ENCODE results near the gene PRSS16.

Gene PRSS16

GRCh38 chr6:27283279-27283678, 35.8 kb downstream of the PRSS16 start:
- no peak for DNase-seq (ENCODE audit: low spot score)

DNA sequence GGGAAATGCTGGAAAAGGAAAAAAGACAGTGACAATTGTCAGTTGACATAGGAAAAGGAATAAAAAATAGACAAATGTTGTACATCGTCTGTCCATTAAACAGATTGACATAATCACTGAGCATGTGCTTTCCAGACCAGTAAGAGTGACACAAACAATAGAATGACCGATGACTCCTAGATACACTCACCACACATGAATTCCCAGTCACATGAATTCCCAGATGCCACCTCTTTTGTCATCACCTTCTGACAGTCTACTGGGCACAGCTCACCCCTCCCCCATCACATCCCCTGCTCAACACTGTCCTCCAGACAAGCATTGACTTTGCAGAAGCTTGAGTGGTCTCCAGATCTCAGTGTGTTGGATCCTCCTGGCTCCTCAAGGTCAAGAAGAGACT, 38.6 kb downstream of the PRSS16 start:
- no peak for DNase-seq (ENCODE audit: low spot score)

DNA sequence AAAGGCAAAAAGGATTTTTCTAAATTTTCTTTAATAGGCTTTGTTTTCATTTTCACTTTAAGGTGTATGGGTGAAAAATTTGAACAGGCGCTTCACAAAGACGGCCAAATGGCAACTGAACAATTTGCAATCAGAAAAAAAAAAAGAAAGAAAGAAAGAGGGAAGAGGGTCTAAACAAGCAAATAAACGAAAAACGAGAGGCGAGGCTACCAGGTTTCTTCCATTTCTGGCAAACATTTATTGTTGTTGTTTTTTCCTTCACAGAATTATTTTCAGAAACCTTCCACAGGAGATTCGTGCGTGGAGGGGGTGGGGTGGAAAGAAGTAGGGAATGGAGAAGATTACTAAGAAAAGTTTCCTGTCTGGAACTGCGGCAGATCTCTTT, 40.2 kb downstream of the PRSS16 start:
- DNase-seq (ENCODE audit: low spot score), result no peak

- no peak for DNase-seq (ENCODE audit: low spot score)
Measured at GRCh38 chr6:27288136-27289044, 40.9 kb downstream of the PRSS16 start.

- no peak for DNase-seq (ENCODE audit: low spot score)
Measured at GRCh38 chr6:27290065-27290849, 42.8 kb downstream of the PRSS16 start.

- no peak for DNase-seq (ENCODE audit: low spot score)
Measured at GRCh38 chr6:27290850-27291208, 43.3 kb downstream of the PRSS16 start.

DNA sequence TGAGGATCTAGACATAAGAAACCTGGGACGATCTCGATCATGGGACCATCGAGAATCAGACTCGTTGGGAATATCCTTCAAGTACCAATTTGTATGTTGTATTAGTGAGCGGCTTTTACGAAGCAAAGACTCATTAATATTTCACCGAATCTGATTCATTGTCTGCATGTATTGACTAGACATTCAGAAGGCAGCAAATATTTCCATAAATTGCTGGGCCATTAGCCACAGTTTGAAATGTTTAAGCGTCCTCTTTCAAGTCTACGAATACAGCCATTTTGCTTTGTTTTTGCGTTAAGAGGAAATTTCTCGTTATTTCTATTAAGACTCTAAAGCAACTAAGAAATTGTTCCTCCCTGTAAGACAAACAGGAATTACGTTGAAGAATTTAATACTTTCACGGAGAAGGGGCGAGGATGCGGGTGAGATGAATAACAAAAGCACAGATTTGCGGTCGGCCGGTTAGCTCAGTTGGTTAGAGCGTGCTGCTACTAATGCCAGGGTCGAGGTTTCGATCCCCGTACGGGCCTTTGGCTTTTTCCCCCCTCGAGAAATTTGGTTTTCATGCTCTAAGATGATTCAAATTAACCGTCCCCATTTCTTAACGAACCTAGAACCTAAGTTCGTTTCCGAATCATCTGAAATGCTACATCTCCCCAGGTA, 46.1 kb downstream of the PRSS16 start:
- DNase-seq (ENCODE audit: low spot score), result no peak

- no peak for DNase-seq (ENCODE audit: low spot score)
Measured at GRCh38 chr6:27294409-27294808, 46.9 kb downstream of the PRSS16 start.

DNA sequence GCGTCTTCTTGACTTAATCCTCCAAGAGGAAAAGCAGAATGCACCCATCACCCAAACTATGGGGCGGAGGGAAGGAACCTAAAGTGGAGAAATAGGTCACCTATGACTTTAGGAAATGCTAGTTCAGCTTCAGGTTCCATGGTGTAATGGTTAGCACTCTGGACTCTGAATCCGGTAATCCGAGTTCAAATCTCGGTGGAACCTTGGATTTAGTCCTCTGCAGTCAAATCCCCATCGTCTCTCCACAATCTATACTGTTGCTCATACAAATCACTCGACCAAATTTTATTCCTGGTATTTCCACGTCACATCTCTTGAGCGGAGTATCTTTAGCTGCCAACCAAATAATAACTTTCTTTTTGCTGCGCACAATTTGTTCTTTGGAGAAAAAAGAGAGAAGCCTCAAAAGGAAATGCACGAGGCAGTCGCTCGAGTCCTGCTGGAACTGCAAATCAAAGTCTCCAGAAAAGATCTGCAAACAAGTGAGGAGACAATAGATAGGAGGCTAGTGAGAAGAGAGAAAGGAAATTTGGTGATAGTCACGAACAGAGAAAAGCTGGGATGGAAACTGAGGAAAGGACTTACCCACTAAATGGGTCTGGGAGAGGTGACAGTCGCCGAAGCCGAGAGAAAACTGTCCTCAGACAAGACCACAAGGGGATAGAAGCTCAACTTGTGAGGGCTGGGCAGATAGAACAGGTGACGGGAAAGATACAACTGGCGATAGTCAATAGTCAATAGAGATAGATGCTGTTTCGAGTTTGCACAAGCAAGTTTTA, 48.0 kb downstream of the PRSS16 start:
- peak; percentile 83 for DNase-seq (ENCODE audit: low spot score)

DNA sequence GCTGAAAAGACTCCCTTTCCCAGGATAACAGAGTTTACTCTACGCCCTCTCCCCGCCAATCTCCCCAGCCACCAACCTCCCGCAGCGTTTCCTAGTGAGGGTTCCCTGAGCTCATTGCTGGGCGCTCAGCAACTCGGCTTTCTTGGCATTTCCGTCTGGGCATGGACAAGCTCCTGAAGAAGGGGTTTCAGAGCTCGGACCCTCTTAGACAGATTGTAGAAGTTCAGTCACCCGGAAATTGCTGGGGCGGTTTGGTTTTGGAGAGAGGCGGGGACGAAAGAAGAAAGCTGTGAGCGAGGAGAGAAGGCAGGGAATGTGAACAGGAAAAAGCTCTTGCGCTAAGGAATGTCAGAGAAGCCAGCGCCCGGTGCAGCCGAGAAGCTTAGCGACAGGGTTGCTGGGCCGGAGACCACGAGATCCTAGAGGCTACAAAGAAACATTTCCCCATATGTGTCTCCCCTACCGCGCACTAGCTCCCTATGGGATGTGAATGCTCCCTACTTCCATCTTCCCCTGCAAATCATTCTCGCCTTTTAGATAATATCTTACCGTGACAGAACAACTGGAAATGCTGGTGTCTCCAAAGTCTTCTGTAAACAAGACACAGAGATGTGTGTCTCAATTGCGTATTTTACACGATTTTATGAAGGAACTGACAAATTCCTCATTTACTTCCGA, 48.7 kb downstream of the PRSS16 start:
- peak; percentile 76 for DNase-seq (ENCODE audit: low spot score)

DNA sequence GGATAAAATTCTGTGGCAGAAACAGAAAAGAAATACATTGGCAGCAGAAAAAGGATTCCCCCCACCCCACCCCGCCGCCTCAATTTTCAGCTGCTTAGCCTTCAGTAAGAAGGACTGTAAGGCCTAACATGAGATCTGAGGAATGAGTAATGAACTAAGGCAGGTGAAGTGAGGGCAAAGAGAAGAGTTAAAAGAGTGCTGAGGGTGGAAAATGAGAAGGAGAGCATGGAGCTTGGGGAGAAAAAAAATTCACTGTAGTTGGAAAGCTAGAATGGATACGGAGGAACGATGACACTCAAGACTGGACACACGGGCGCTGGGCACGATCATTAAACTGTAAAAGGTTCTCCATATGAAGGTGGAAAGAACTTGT, 50.0 kb downstream of the PRSS16 start:
- no peak for DNase-seq (ENCODE audit: low spot score)

DNA sequence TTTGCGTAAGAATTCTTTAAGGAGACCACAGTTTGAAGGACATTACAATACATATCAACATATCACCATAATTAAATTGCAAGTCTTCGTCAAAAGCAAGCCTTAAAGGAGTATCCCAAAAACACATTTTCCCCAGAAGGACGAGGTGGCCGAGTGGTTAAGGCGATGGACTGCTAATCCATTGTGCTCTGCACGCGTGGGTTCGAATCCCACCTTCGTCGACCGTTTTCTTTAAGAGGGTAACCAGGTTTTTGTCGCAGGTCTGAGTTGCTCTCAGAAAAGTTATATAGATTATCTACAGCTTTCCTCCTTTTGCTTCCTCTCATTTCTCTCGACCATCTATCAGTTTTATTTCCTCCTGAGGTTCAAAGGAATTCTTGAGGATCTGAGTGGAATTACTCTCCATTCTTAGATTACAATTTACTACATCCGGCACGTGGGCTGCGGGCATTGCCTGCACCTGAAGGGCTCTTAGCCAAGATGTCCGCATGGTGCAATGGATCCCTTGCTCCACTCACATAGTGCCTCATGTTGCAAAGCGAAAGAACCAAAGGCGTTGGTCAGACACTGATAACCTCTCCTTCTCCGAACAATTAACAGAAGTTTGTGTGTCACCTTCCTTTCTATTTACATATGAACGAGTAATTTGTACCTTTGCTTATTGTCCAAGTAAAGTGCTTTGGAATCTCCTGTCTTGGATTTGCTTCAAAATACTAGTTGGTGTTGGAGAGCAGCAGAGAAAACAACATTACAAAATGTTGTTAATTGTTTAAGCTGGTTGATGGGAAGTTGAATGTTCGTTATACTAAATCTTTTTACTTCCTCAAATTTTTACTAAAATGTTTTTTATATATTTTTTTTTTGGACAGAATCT, 50.6 kb downstream of the PRSS16 start:
- peak; percentile 62 for DNase-seq (ENCODE audit: low spot score)

GRCh38 chr6:27303613-27304272, 56.2 kb downstream of the PRSS16 start:
- DNase-seq (ENCODE audit: low spot score), result no peak
